GM21526 (cell line): ENCODE data around the gene TINAGL1.

ENCODE experiments used
- ATAC-seq: cut with Tn5 transposase; IDR thresholded peaks from one replicate; pipeline ENCODE4 v1.9.1; 2021; ENCODE audit warnings: moderate library complexity; ENCODE audit not compliant: unreplicated experiment, low FRiP score

The TINAGL1 gene

GRCh38 chr1:31567956-31568570 lies 8.3 kb upstream of the TINAGL1 start:
- ATAC-seq = no peak

GRCh38 chr1:31568895-31569595 lies 7.3 kb upstream of the TINAGL1 start:
- no peak for ATAC-seq

- no peak for ATAC-seq
Observed at GRCh38 chr1:31569596-31570173, 6.6 kb upstream of the TINAGL1 start.

- ATAC-seq = no peak
Observed at GRCh38 chr1:31570228-31570627, 6.1 kb upstream of the TINAGL1 start.

- no peak for ATAC-seq
Observed at GRCh38 chr1:31570906-31571305, 5.4 kb upstream of the TINAGL1 start.

GRCh38 chr1:31571340-31572295 lies 4.7 kb upstream of the TINAGL1 start:
- ATAC-seq = no peak

- ATAC-seq = no peak
Observed at GRCh38 chr1:31572323-31573104, 3.8 kb upstream of the TINAGL1 start.

GRCh38 chr1:31573261-31573660 lies 3.1 kb upstream of the TINAGL1 start:
- no peak for ATAC-seq

GRCh38 chr1:31574749-31575368 lies 1.5 kb upstream of the TINAGL1 start:
- no peak for ATAC-seq

- ATAC-seq = no peak
Observed at GRCh38 chr1:31575369-31576140, 760 bp upstream of the TINAGL1 start.

GRCh38 chr1:31576743-31577455 lies 584 bp downstream of the TINAGL1 start:
- ATAC-seq = no peak

GRCh38 chr1:31577515-31578192 lies 1.3 kb downstream of the TINAGL1 start:
- no peak for ATAC-seq

- ATAC-seq = no peak
Observed at GRCh38 chr1:31579374-31579773, 3.1 kb downstream of the TINAGL1 start.

- no peak for ATAC-seq
Observed at GRCh38 chr1:31580513-31580870, 4.2 kb downstream of the TINAGL1 start.

GRCh38 chr1:31580891-31581603 lies 4.7 kb downstream of the TINAGL1 start:
- no peak for ATAC-seq

GRCh38 chr1:31581821-31582810 lies 5.8 kb downstream of the TINAGL1 start:
- ATAC-seq = no peak
